ENCODE results near the gene SLC6A19.
"Not testable (repeated sequence)": the region's sequence is repeated elsewhere in the genome, so short reads cannot be mapped to it uniquely, and the experiment has no call there.

SLC6A19 gene

GRCh38 chr5:1201327-1202025 lies at the start of gene SLC6A19:
SLC6A19 (plus strand) TSS chr5:1201595; CDS start chr5:1201651, 56 bp downstream.
- H3K9ac ChIP-seq (ENCODE audit: low read length in 2 of 2), result no peak within 1 kb of the TSS
- no peaks in the 10 kb centered on the region for H3K36me3 ChIP-seq (ENCODE audit: control insufficient read depth in 2 of 2, insufficient read depth in 2 of 2, low read length in 2 of 2)
- H3K4me1 ChIP-seq (ENCODE audit: control insufficient read depth, insufficient read depth, low read length), result no peaks in the 10 kb centered on the region
- no peak within 1 kb of the TSS for H3K4me3 ChIP-seq (ENCODE audit: low read length in 2 of 2)
- no peaks in the 10 kb centered on the region for H3K9me3 ChIP-seq (ENCODE audit: control insufficient read depth in 2 of 2, low read length in 2 of 2)
- peaks cover 13 to 14% of the 10 kb centered on the region in 2 donors for H3K27me3 ChIP-seq (ENCODE audit: control insufficient read depth in 1 of 2, insufficient read depth in 2 of 2, low read length in 2 of 2)
- H3K27ac ChIP-seq (ENCODE audit: low read length), result no peak within 1 kb of the TSS

GRCh38 chr5:1152156-1152555 lies 49.2 kb upstream of the SLC6A19 start:
- no peak overlapping the region for H3K4me3 ChIP-seq (ENCODE audit: low read length in 2 of 2)
- H3K4me1 ChIP-seq (ENCODE audit: control insufficient read depth, insufficient read depth, low read length), result peaks cover 7% of the 10 kb centered on the region
- H3K27me3 ChIP-seq (ENCODE audit: control insufficient read depth in 1 of 2, insufficient read depth in 2 of 2, low read length in 2 of 2), result peaks cover 24 to 31% of the 10 kb centered on the region in 2 donors
- no peak overlapping the region for H3K27ac ChIP-seq (ENCODE audit: low read length)
- no peaks in the 10 kb centered on the region for H3K36me3 ChIP-seq (ENCODE audit: control insufficient read depth in 2 of 2, insufficient read depth in 2 of 2, low read length in 2 of 2)
- H3K9me3 ChIP-seq (ENCODE audit: control insufficient read depth in 2 of 2, low read length in 2 of 2), result peaks cover 0 to 6% of the 10 kb centered on the region in 2 donors
- H3K9ac ChIP-seq (ENCODE audit: low read length in 2 of 2), result no peak overlapping the region

GRCh38 chr5:1152771-1153282 lies 48.6 kb upstream of the SLC6A19 start:
- peaks cover 0 to 6% of the 10 kb centered on the region in 2 donors for H3K9me3 ChIP-seq (ENCODE audit: control insufficient read depth in 2 of 2, low read length in 2 of 2)
- H3K27ac ChIP-seq (ENCODE audit: low read length), result no peak overlapping the region
- no peak overlapping the region for H3K9ac ChIP-seq (ENCODE audit: low read length in 2 of 2)
- H3K36me3 ChIP-seq (ENCODE audit: control insufficient read depth in 2 of 2, insufficient read depth in 2 of 2, low read length in 2 of 2), result no peaks in the 10 kb centered on the region
- peaks cover 7% of the 10 kb centered on the region for H3K4me1 ChIP-seq (ENCODE audit: control insufficient read depth, insufficient read depth, low read length)
- H3K27me3 ChIP-seq (ENCODE audit: control insufficient read depth in 1 of 2, insufficient read depth in 2 of 2, low read length in 2 of 2), result peaks cover 25 to 34% of the 10 kb centered on the region in 2 donors
- H3K4me3 ChIP-seq (ENCODE audit: low read length in 2 of 2), result no peak overlapping the region

- H3K9me3 ChIP-seq (ENCODE audit: control insufficient read depth in 2 of 2, low read length in 2 of 2), result peaks cover 0 to 6% of the 10 kb centered on the region in 2 donors
- no peaks in the 10 kb centered on the region for H3K36me3 ChIP-seq (ENCODE audit: control insufficient read depth in 2 of 2, insufficient read depth in 2 of 2, low read length in 2 of 2)
- no peak overlapping the region for H3K9ac ChIP-seq (ENCODE audit: low read length in 2 of 2)
- H3K27me3 ChIP-seq (ENCODE audit: control insufficient read depth in 1 of 2, insufficient read depth in 2 of 2, low read length in 2 of 2), result peaks cover 25 to 34% of the 10 kb centered on the region in 2 donors
- H3K4me1 ChIP-seq (ENCODE audit: control insufficient read depth, insufficient read depth, low read length), result peaks cover 7% of the 10 kb centered on the region
- H3K4me3 ChIP-seq (ENCODE audit: low read length in 2 of 2), result no peak overlapping the region
- H3K27ac ChIP-seq (ENCODE audit: low read length), result no peak overlapping the region
These were observed 48.0 kb upstream of the SLC6A19 start for GRCh38 chr5:1153428-1153827.

GRCh38 chr5:1155191-1156032 lies 46.0 kb upstream of the SLC6A19 start:
- H3K27me3 ChIP-seq (ENCODE audit: control insufficient read depth in 1 of 2, insufficient read depth in 2 of 2, low read length in 2 of 2), result peaks cover 26 to 34% of the 10 kb centered on the region in 2 donors
- H3K27ac ChIP-seq (ENCODE audit: low read length), result no peak overlapping the region
- peaks cover 7% of the 10 kb centered on the region for H3K4me1 ChIP-seq (ENCODE audit: control insufficient read depth, insufficient read depth, low read length)
- H3K4me3 ChIP-seq (ENCODE audit: low read length in 2 of 2), result no peak overlapping the region
- no peaks in the 10 kb centered on the region for H3K36me3 ChIP-seq (ENCODE audit: control insufficient read depth in 2 of 2, insufficient read depth in 2 of 2, low read length in 2 of 2)
- H3K9me3 ChIP-seq (ENCODE audit: control insufficient read depth in 2 of 2, low read length in 2 of 2), result peaks cover 0 to 6% of the 10 kb centered on the region in 2 donors
- no peak overlapping the region for H3K9ac ChIP-seq (ENCODE audit: low read length in 2 of 2)

- H3K27me3 ChIP-seq (ENCODE audit: control insufficient read depth in 1 of 2, insufficient read depth in 2 of 2, low read length in 2 of 2), result peaks cover 26 to 34% of the 10 kb centered on the region in 2 donors
- H3K4me3 ChIP-seq (ENCODE audit: low read length in 2 of 2), result no peak overlapping the region
- H3K9ac ChIP-seq (ENCODE audit: low read length in 2 of 2), result no peak overlapping the region
- H3K4me1 ChIP-seq (ENCODE audit: control insufficient read depth, insufficient read depth, low read length), result peaks cover 7% of the 10 kb centered on the region
- H3K27ac ChIP-seq (ENCODE audit: low read length), result no peak overlapping the region
- peaks cover 0 to 6% of the 10 kb centered on the region in 2 donors for H3K9me3 ChIP-seq (ENCODE audit: control insufficient read depth in 2 of 2, low read length in 2 of 2)
- no peaks in the 10 kb centered on the region for H3K36me3 ChIP-seq (ENCODE audit: control insufficient read depth in 2 of 2, insufficient read depth in 2 of 2, low read length in 2 of 2)
These were observed 45.2 kb upstream of the SLC6A19 start for GRCh38 chr5:1156033-1156753.

- Histone ChIP-seq H3K27ac (ENCODE audit: low read length) (no peak overlapping the region), H3K9me3 (ENCODE audit: control insufficient read depth in 2 of 2, low read length in 2 of 2) (peaks cover 0 to 6% of the 10 kb centered on the region in 2 donors), H3K27me3 (ENCODE audit: control insufficient read depth in 1 of 2, insufficient read depth in 2 of 2, low read length in 2 of 2) (peaks cover 26 to 32% of the 10 kb centered on the region in 2 donors), H3K36me3 (ENCODE audit: control insufficient read depth in 2 of 2, insufficient read depth in 2 of 2, low read length in 2 of 2) (no peaks in the 10 kb centered on the region), H3K9ac (ENCODE audit: low read length in 2 of 2) (no peak overlapping the region), H3K4me3 (ENCODE audit: low read length in 2 of 2) (no peak overlapping the region), H3K4me1 (ENCODE audit: control insufficient read depth, insufficient read depth, low read length) (peaks cover 10% of the 10 kb centered on the region)
These were observed 44.5 kb upstream of the SLC6A19 start for GRCh38 chr5:1156754-1157460.

- not testable (repeated sequence) for H3K36me3 ChIP-seq (ENCODE audit: control insufficient read depth in 2 of 2, insufficient read depth in 2 of 2, low read length in 2 of 2); H3K27ac ChIP-seq (ENCODE audit: low read length); H3K9me3 ChIP-seq (ENCODE audit: control insufficient read depth in 2 of 2, low read length in 2 of 2); H3K9ac ChIP-seq (ENCODE audit: low read length in 2 of 2); H3K4me3 ChIP-seq (ENCODE audit: low read length in 2 of 2)
- Histone ChIP-seq H3K4me1 (ENCODE audit: control insufficient read depth, insufficient read depth, low read length) (peaks cover 13% of the 10 kb centered on the region), H3K27me3 (ENCODE audit: control insufficient read depth in 1 of 2, insufficient read depth in 2 of 2, low read length in 2 of 2) (peaks cover 26 to 30% of the 10 kb centered on the region in 2 donors)
These were observed 43.9 kb upstream of the SLC6A19 start for GRCh38 chr5:1157461-1157986.

- H3K4me3 ChIP-seq (ENCODE audit: low read length in 2 of 2), result no peak overlapping the region
- H3K27ac ChIP-seq (ENCODE audit: low read length), result no peak overlapping the region
- H3K9me3 ChIP-seq (ENCODE audit: control insufficient read depth in 2 of 2, low read length in 2 of 2), result peaks cover 0 to 6% of the 10 kb centered on the region in 2 donors
- H3K36me3 ChIP-seq (ENCODE audit: control insufficient read depth in 2 of 2, insufficient read depth in 2 of 2, low read length in 2 of 2), result no peaks in the 10 kb centered on the region
- H3K9ac ChIP-seq (ENCODE audit: low read length in 2 of 2), result no peak overlapping the region
- peaks cover 13% of the 10 kb centered on the region for H3K4me1 ChIP-seq (ENCODE audit: control insufficient read depth, insufficient read depth, low read length)
- H3K27me3 ChIP-seq (ENCODE audit: control insufficient read depth in 1 of 2, insufficient read depth in 2 of 2, low read length in 2 of 2), result peaks cover 25 to 30% of the 10 kb centered on the region in 2 donors
These were observed 42.6 kb upstream of the SLC6A19 start for GRCh38 chr5:1158647-1159340.
